HuH-7.5 (cell line): ENCODE measurements around the gene METTL18.
"Not testable (repeated sequence)": the region's sequence is repeated elsewhere in the genome, so short reads cannot be mapped to it uniquely, and the experiment has no call there.

ENCODE experiments used
- DNase-seq: peaks from one replicate; pipeline ENCODE4 v3.0.0; 2011; ENCODE audit warnings: low spot score

METTL18 gene

GRCh38 chr1:169794530-169795416 lies at the start of gene METTL18:
METTL18 (minus strand) TSS chr1:169794907; CDS start chr1:169793695, 1,212 bp downstream.
- peak; percentile 68 for DNase-seq

- no peak for DNase-seq
Observed at GRCh38 chr1:169838942-169839341, 44.2 kb upstream of the METTL18 start.

- no peak for DNase-seq
Observed at GRCh38 chr1:169836198-169836597, 41.5 kb upstream of the METTL18 start.

- no peak for DNase-seq
Observed at GRCh38 chr1:169835647-169836046, 40.9 kb upstream of the METTL18 start.

- no peak for DNase-seq
Observed at GRCh38 chr1:169834869-169835268, 40.2 kb upstream of the METTL18 start.

GRCh38 chr1:169833179-169833901 lies 38.6 kb upstream of the METTL18 start:
- no peak for DNase-seq

- DNase-seq, result no peak
Observed at GRCh38 chr1:169829671-169830070, 35.0 kb upstream of the METTL18 start.

GRCh38 chr1:169824153-169824552 lies 29.4 kb upstream of the METTL18 start:
- DNase-seq, result no peak

GRCh38 chr1:169821500-169821899 lies 26.8 kb upstream of the METTL18 start:
- DNase-seq, result no peak

GRCh38 chr1:169816617-169817016 lies 21.9 kb upstream of the METTL18 start:
- no peak for DNase-seq

GRCh38 chr1:169814265-169814664 lies 19.6 kb upstream of the METTL18 start:
- DNase-seq, result no peak

- DNase-seq, result no peak
Observed at GRCh38 chr1:169812131-169812530, 17.4 kb upstream of the METTL18 start.

GRCh38 chr1:169811418-169812035 lies 16.8 kb upstream of the METTL18 start:
- DNase-seq, result not testable (repeated sequence)

- peak; percentile 8 for DNase-seq
Observed at GRCh38 chr1:169809370-169810095, 14.8 kb upstream of the METTL18 start.

- DNase-seq, result no peak
Observed at GRCh38 chr1:169804941-169805340, 10.2 kb upstream of the METTL18 start.

GRCh38 chr1:169802888-169803287 lies 8.2 kb upstream of the METTL18 start:
- no peak for DNase-seq

- no peak for DNase-seq
Observed at GRCh38 chr1:169797281-169797680, 2.6 kb upstream of the METTL18 start.

- DNase-seq, result no peak
Observed at GRCh38 chr1:169796274-169796810, 1.6 kb upstream of the METTL18 start.

- DNase-seq, result no peak
Observed at GRCh38 chr1:169795687-169796086, 980 bp upstream of the METTL18 start.

- no peak for DNase-seq
Observed at GRCh38 chr1:169793730-169794129, 977 bp downstream of the METTL18 start.

- DNase-seq, result no peak
Observed at GRCh38 chr1:169788402-169788801, 6.3 kb downstream of the METTL18 start.

- no peak for DNase-seq
Observed at GRCh38 chr1:169786974-169787373, 7.7 kb downstream of the METTL18 start.
